ENCODE results near the gene GPR141.

GRCh38 chr7:37730501-37730900 is 46.9 kb downstream of the GPR141 start:
- no peak for TF ChIP-seq SUZ12 (IDR thresholded peaks at IDR 0.05; ENCODE audit: extremely low read depth, insufficient read depth, insufficient read length)
- no peak for TF ChIP-seq ZNF274 (IDR thresholded peaks at IDR 0.05; ENCODE audit: low read depth, low read length)

All from NT2/D1 (cell line).